ENCODE data around the gene CEMIP.
A peak's percentile ranks its signal among the peaks of the same experiment; 100 is the strongest.

The CEMIP gene

GRCh38 chr15:80854104-80854503, 74.9 kb downstream of the CEMIP start:
- no peak for DNase-seq (ENCODE audit: low spot score)

GRCh38 chr15:80855206-80855605, 76.0 kb downstream of the CEMIP start:
- no peak for DNase-seq (ENCODE audit: low spot score)

DNA sequence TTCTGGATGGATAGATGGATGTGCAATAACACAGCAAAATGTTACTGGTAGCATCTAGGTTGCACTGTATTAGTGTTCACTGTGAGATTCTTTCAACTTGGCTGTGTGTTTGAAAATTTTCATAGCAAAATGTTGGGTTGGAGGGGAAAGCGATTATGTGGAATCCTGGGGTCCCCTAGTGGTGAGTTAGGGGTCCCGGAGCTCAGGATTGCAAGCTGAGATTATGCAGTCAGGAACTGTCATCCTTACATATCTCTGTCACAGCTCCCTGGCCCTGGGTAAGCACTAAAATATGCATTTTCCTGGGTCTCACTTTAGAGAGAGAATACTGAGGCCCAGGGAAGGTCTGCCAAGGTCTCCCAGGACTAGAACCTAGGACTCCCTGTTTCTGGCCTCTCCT, 77.2 kb downstream of the CEMIP start:
- no peak for DNase-seq (ENCODE audit: low spot score)

DNA sequence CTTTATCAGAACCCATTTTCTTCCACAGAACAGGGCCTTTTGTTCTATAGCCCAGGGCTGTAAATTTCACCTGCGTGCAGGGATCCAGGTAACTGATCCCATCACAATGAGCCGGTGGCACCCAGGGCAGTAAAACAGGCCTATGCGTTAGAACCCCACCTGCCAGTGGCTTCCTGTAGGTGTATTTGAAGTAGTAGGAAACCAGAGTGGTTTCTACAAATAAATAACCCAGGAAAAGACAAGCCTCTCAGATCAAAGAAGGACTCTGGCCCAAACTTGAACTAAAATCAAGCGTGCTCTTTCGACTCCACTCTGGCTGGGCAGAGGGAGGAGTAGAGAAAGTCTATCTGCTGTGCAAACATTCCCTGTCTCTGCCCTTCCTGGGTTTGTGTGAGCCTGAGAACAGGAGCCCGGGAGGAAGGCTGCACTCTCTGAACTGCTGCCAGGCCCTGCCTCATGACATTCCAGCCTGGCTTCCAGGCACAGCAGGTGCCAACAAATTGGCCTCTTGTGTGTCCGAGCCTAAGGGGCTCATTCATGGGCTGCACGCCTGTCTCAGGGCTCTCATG, 77.7 kb downstream of the CEMIP start:
- DNase-seq (ENCODE audit: low spot score): no peak

DNA sequence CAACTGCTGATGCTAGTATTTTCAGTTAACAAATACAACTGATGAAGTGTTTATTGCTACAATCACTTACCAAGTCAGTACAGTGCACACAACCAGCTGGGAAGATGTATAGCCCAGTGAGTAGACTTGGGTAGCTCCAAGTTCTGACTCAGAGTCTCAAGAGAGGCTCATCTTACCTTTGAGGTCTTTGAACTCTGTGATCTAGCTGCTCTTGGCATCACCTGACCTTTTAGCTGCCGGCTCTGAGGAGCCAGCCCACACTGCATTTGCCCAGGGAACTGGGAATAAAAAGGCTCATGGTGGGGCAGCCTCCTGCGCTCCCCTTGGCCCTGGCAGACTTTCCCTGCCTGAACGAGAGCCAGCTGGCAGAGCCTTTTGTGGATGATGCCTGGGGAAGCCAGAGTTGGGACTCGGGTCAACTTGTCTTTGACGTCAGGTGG, 82.6 kb downstream of the CEMIP start:
- DNase-seq (ENCODE audit: low spot score): no peak

GRCh38 chr15:80864666-80865065, 85.5 kb downstream of the CEMIP start:
- no peak for DNase-seq (ENCODE audit: low spot score)

DNA sequence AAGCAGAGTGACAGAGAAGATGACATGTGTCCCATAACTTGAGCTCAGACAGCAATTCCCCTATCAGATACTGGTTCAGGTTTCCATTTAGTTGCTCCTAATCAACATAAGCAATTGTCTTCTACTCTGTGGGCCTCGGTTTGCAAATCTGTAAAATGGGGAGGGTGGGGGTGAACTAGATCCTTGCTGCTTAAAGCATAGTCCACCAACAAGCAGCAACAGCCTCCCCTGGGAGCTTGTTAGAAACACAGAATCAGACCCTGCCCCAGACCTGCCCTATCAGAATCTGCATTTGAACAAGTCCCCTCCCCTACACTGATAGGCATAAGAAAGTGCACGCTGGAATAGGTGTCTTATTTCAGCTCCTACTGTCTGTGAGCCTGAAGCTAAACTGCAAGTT, 87.8 kb downstream of the CEMIP start:
- no peak for DNase-seq (ENCODE audit: low spot score)

DNA sequence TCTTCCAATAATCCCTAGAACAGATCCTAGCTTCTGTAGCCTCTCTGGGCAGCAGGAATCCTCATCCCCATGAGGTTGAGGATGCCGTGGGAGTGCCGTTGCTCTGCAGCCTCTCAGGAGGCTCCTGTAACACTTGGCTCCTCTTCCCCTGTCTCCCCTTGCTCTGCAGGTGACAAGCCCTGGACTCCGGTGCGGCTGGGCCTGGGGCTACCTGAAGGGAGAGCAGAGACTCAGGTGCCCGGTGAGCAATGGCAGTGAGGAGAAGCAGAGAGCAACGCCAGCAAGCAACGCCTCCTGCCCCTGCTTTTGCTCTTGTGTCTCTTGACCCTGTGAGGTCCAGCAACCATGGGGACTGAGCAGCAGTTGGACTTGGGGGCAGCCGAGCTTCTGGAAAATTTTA, 91.2 kb downstream of the CEMIP start:
- DNase-seq (ENCODE audit: low spot score): no peak

DNA sequence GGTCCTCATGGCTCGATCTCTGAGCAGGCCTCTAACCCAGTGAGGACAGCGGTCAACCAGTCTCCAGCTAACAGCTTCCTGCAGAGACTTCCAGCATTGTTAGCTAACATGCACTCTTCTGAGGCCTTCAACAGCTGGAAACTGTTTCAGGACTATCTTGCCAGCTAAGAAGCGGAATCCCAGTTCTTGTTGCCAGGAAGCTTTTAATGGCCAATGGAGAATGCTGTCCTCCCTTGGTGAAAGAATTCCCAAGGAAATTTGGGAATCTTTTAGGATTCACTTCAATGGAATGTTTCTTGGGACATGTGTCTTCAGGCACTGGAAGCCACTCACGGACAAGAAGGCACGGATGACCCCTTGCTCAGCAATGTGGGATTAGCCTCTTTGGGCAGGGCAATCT, 91.7 kb downstream of the CEMIP start:
- DNase-seq (ENCODE audit: low spot score): no peak

DNA sequence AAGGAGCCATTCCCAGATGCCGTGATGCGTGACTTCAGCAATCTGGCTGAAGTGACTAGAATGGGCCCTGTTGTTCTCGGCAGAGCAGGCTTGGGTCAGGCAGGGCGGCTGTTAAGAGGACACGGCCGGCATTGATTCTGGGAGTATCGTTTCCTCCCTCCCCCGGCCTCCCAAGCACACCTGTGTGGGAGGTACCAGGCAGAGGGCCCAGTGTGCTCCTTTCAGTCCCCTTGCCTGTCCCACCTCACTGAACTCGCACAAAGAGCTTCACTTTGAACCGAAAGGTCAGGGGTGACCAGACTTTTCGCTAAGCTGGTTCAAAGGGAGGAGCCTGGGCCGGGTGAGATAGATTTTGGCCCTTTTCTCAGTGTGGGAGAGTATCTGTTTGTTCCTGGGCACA, 92.7 kb downstream of the CEMIP start:
- DNase-seq (ENCODE audit: low spot score): no peak

DNA sequence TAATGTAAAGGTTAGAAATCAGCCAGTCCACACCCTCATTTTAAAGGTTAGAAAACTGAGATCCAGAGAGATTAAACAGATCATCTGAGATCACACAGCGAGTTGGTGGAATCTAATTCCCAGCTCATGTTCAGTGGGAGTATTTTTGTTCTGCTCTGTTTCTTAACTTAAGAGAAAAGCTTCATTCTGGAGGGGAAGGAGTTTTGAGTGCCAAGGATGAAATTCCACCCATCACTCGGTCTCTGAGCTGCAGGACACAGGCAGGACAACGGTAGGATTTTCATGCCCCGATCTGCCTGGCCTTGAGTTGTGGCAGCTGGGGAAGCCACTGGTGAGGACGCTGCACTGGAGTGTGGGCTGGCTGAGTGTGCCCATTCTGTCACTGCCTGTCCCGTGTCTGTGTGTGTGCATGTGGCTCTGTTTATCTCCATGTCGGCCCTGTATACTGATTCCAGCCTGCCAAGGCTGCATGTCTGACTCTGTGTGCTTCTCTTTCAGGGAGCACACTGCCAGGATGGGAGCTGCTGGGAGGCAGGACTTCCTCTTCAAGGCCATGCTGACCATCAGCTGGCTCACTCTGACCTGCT, 94.3 kb downstream of the CEMIP start:
- no peak for DNase-seq (ENCODE audit: low spot score)

GRCh38 chr15:80875568-80876347, 96.6 kb downstream of the CEMIP start:
- peak; percentile 52 for DNase-seq (ENCODE audit: low spot score)

GRCh38 chr15:80876348-80876674, 97.1 kb downstream of the CEMIP start:
- no peak for DNase-seq (ENCODE audit: low spot score)

GRCh38 chr15:80878242-80878866, 99.2 kb downstream of the CEMIP start:
- no peak for DNase-seq (ENCODE audit: low spot score)

DNA sequence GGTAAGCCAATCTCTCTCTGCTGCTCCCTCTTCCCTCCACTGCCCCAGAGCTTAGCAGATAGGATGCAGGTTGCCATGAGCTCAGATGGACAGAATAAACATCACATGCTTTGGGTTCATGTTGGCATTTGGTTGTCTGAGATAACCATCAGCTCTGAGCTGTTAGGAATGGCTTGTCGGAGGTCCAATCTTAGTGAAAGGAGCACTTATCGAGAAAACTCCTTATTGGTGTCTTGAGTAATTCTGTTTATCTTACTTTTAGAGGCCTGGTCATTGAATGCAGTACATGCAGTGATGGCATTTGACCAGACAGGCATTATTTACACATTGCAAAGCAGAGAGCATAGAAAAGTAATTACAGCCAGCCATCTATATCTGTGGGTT, 99.7 kb downstream of the CEMIP start:
- no peak for DNase-seq (ENCODE audit: low spot score)

DNA sequence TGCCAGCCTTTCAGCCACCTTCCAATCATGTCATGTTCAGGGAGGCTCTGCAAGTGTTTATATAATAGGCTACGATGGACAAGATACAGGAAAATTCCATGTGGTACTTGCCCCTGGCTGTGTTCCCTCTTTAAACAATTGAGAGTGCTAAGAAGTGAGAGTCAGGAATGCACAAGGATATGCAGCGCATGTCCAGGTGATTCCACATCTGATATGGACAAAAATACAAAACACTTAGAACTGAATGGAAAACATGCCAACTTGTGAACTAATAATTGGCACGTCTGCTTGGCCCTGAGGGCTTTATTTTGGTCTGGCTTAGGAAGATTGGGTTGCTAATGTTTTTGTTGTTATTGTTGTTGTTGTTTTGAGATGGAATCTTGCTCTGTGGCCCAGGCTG, 100.9 kb downstream of the CEMIP start:
- no peak for DNase-seq (ENCODE audit: low spot score)

DNA sequence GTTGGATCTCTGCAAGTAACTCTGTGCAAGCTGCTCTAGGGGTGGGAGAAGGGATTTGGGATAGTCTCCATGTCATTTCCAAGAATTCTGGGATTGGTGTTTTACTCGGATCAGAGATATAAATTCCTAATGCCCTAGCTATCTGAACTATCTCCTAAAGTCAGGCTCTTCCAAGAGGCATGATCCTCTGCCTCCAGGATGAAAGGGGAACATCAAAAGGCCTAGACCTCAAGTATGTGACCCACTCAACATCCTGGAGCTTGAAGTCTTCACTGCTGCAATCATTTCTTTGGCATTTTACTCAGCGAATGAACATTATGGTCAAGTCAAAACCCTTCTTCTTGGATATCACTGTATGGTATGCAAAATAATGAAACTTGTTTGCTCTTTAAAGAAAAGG, 104.5 kb downstream of the CEMIP start:
- no peak for DNase-seq (ENCODE audit: low spot score)

GRCh38 chr15:80885016-80885579, 105.9 kb downstream of the CEMIP start:
- no peak for DNase-seq (ENCODE audit: low spot score)

DNA sequence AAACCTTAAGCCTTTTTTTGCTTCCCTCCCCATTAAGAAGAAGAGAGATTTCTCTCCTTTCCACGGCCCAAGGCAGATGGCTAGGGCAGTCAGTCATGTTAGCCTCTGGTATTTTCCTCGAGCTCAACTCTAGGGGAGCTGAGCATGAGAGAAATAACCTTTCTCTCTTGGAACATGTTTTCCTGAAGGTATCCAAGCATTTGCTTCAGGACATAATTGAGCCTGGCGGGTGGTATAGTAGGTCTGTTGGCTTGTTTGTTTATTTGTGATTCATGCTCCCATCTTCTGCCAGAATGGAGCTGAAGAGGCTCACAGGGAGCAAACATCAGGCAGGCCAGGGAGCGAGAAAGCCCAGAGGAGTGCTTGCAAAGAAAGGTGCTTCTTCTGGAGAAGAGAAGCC, 108.0 kb downstream of the CEMIP start:
- no peak for DNase-seq (ENCODE audit: low spot score)

DNA sequence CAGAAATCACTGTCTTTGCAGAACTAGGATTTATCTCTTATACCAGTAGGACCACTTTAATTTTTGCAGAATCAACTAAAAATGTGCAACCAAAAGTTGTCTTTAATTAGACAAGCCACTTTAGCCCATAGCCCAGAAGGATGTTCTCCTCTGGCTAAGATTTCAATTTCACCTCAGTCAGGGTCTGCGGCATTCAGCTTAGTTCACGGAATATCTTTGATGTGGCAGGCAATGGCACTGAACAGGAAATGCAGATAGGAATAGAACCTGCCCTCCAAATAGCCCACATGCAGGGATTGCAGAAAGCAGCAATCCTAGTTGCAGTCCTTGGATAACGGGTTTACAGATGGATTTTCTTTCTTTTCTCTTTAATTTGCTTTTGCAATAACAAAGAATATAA, 109.7 kb downstream of the CEMIP start:
- DNase-seq (ENCODE audit: low spot score): no peak

- no peak for DNase-seq (ENCODE audit: low spot score)
Observed at GRCh38 chr15:80890341-80891005, 111.3 kb downstream of the CEMIP start.

DNA sequence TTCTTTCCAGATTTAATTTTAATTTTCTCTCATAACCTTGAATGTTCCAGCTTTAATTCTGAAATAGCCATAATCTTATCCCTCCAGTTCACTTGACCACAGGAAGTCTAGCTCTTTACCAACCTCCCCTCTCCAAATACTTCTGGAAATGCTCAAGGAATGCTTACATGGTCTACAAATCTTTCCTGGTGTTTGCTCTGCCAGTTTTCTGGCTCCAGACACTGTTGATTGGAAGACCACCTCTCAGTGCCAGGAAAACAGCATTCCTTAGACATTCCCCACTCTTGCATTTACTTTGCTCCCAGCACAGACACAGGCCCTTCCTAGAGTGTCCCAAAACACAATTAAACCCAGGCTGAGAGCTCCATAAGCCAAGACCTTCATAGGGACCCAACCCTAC, 111.8 kb downstream of the CEMIP start:
- DNase-seq (ENCODE audit: low spot score): no peak

All from putamen (tissue), 1 donor.